GM10248 (cell line): ENCODE data around the gene NIPAL3.

Source experiments
- CTCF ChIA-PET: fragments of 300-600 bp; sonication (Branson Sonifier 250); formaldehyde crosslinking; extraction: SDS; loops from one replicate; lab custom pipeline; 2021; ENCODE audit warnings: antibody characterized with exemption; lab: Yijun Ruan, JAX
- POLR2A ChIA-PET: fragments of 350-650 bp; sonication (Branson Sonifier 250); formaldehyde crosslinking; extraction: SDS; loops from one replicate; lab custom pipeline; 2020; ENCODE audit warnings: antibody characterized with exemption; lab: Yijun Ruan, JAX
- DNase-seq: peaks from one replicate; pipeline ENCODE4 v3.0.0; 2012; ENCODE audit errors: extremely low spot score
- CTCF ChIP-seq: IDR thresholded peaks from 2 replicates; pipeline ENCODE4 v1.5.1; 2012; ENCODE audit warnings: mild to moderate bottlenecking, low read depth; ENCODE audit errors: extremely low read depth, missing control alignments, control extremely low read depth

NIPAL3 gene

GRCh38 chr1:24384251-24385090 lies 31.1 kb upstream of the NIPAL3 start:
- POLR2A ChIA-PET = no interaction called here
- DNase-seq = peak; percentile 78
- CTCF ChIA-PET = interaction anchor here (0.9 to 7.3 kb wide), 10 partner anchors 9 to 204 kb away, joined by 3 to 101 read pairs (median 4); no protein-coding TSS in a partner anchor
- TF ChIP-seq CTCF = no peak

GRCh38 chr1:24385160-24385940 lies 30.3 kb upstream of the NIPAL3 start:
- TF ChIP-seq CTCF = peak; percentile 44
- ChIA-PET CTCF (interaction anchor here (0.9 to 7.3 kb wide), 14 partner anchors 8 to 235 kb away, joined by 3 to 101 read pairs (median 4); partner anchors contain the start of gene NIPAL3), POLR2A (no interaction called here)
- DNase-seq = no peak

GRCh38 chr1:24386241-24386640 lies 29.4 kb upstream of the NIPAL3 start:
- TF ChIP-seq CTCF = no peak
- CTCF ChIA-PET = interaction anchor here (0.9 to 7.3 kb wide), 9 partner anchors 13 to 236 kb away, joined by 3 to 101 read pairs (median 4); partner anchors contain the start of gene NIPAL3
- POLR2A ChIA-PET = no interaction called here
- no peak for DNase-seq

GRCh38 chr1:24386931-24387330 lies 28.7 kb upstream of the NIPAL3 start:
- POLR2A ChIA-PET = no interaction called here

GRCh38 chr1:24387636-24388175 lies 27.9 kb upstream of the NIPAL3 start:
- no peak for TF ChIP-seq CTCF
- CTCF ChIA-PET = interaction anchor here (0.7 to 7.3 kb wide), 6 partner anchors 11 to 250 kb away, joined by 3 to 101 read pairs (median 6); partner anchors contain the start of gene NIPAL3
- POLR2A ChIA-PET = no interaction called here
- no peak for DNase-seq

More at GRCh38 chr1:24386931-24387330, 28.7 kb upstream of the NIPAL3 start:
- CTCF ChIA-PET = interaction anchor here (1.0 to 7.3 kb wide), 4 partner anchors 10 to 237 kb away, joined by 4 to 101 read pairs (median 13); partner anchors contain the start of gene NIPAL3
- TF ChIP-seq CTCF = no peak
- DNase-seq = no peak
